ENCODE results near the gene DPH6.
"Not testable (repeated sequence)": the region's sequence is repeated elsewhere in the genome, so short reads cannot be mapped to it uniquely, and the experiment has no call there.

DPH6 gene

GRCh38 chr15:35437157-35437556 lies 108.8 kb downstream of the DPH6 start:
- no peak for DNase-seq (ENCODE audit: low spot score)

- no peak for DNase-seq (ENCODE audit: low spot score)
These were observed 109.5 kb downstream of the DPH6 start for GRCh38 chr15:35436422-35436821.

DNA sequence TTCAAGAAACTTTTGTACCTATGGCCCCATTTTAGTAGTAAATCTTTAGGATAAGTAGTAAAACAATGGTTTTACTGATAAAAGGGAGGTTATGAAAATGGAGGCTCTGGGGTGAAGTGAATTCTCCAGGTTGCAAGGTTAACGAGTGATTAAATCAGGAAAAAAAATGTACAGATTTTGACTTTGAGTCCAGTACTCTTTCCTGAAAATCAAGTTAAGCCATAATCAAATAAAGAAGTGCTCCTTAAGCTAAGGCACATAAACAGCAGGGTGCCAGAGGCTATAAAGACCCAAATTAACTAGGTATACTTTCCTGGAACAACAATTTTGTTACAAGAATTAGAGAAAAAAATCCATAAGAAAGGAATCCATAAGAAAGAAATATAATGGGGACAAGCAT lies 114.7 kb downstream of the DPH6 start:
- DNase-seq (ENCODE audit: low spot score) = no peak

DNA sequence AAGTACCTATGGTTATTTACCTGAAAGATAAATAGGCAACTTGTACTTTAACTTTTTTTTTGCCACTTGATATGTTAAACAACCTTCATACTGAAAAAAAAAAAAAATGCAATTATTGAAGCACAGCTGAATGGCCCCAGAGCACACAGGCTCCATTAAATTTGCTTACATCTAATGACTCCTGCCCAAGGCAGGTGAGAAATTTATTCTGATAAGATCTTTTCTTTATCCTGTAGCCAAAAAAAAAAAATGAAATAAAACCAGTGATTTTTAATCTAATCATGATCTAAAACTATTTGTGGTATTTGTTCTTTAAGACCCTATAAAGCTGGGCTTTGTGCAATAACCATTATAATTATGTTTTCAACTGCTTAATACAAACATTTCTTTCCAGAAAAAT lies 115.7 kb downstream of the DPH6 start:
- no peak for DNase-seq (ENCODE audit: low spot score)

DNA sequence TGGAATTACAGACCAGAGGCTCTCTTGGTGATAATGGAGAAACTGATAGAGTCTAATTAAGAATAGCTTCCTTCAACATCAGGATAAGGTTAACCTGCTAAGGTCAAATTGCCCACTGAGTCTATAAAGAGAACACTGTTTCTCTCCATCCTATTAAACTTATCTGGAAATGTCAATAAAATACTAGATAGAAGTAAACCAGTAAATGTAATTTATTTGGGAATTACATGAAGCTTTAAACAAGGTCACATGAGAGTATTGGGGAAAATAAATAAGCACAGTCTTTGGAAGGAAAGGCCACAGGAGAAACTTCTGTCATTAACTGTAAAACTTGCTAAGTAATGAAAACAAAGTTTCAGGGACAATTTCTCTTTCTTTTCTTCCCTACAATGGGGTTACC lies 118.5 kb downstream of the DPH6 start:
- DNase-seq (ENCODE audit: low spot score) = no peak

GRCh38 chr15:35427091-35427490 lies 118.9 kb downstream of the DPH6 start:
- no peak for DNase-seq (ENCODE audit: low spot score)

DNA sequence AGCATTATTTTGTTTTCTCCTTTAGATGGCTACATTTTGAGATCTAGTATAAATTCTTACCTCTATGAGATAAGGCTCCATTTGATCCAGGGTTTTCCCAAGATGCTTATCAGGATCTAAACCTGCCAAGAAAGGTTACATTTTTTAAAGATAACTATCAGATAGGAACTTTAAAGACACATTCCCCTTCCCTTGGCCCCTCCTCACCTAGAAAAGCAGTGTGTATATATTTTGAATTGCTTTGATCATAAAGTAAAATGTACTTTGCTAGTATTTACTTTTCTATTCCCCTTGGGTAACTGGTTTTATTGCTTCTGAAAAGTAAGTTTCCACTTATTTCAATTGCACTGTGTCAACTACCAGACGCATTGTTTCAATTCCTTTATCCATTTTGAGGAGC lies 135.2 kb downstream of the DPH6 start:
- no peak for DNase-seq (ENCODE audit: low spot score)

DNA sequence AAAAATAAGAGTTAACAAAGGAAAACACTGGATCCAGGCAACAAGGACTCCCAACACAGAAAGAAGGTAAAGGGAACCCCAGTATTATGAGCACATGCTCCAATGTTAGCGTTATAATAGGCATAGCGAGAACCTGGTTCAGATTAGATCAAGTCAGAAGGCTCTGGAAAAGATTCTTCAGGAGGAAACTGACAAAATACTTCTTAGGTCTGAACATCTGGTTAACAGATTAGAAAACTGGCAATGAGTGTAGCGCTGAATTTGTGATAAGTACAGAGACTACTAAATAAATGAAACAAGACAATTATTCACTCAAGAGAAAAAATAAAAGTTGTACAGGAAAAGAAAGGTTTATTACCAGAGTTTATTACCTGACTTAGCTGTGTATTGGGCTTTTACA lies 146.1 kb downstream of the DPH6 start:
- DNase-seq (ENCODE audit: low spot score) = no peak

DNA sequence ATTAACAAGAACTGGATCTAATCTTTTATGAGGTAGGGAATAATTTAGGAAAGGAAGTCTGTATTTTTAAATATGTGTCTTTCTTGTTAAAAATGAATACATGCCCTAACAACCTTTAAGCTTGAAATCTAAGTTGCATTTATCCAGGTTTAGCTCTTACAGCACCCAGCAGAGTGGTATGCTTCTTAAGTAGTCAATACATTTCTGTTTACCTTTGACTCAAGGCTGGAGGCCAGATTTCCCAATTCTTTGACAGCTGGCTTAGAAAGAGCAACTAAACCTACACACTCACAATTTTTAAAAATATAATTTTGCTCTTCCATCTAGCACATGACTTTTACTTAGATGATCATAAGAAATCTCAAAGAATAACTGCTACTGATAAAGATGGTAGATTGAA lies 148.9 kb downstream of the DPH6 start:
- no peak for DNase-seq (ENCODE audit: low spot score)

DNA sequence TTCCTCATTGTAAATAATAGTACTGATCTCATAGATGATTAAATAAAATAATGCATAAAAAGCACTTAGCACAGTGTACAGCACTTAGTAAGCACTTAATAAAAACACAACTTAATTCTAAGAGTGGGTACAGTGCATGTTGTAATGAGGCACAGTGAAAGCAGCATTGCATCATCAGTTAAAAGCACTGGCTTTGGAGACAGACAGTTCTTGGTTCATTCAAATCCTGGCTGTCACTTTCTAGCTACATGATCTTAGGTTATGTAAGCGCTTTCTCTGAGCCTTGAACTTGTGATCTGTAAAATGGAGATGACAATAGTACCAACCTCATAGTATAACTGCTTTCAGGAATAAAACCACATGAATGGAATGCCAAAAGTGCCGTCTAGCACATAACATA lies 151.5 kb downstream of the DPH6 start:
- DNase-seq (ENCODE audit: low spot score) = no peak

DNA sequence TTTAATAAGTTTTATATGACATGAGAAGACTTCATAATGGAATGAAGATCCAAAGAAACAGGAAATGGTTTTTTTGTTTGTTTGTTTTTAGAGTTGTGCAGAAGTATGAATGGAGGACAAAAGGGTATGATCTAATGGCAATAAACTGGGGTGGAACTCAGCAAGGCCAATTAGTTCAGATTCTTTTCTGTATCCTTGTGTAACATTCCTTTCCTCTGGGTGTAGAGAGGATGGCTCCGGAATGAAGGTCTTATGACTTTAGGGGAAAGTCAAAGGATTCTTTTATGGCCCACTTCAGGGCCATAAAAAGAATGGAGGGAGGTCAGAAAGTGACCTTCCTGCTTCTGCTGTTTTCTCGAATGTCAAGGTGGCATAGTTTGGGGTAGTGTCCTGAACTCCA lies 152.6 kb downstream of the DPH6 start:
- DNase-seq (ENCODE audit: low spot score) = no peak

DNA sequence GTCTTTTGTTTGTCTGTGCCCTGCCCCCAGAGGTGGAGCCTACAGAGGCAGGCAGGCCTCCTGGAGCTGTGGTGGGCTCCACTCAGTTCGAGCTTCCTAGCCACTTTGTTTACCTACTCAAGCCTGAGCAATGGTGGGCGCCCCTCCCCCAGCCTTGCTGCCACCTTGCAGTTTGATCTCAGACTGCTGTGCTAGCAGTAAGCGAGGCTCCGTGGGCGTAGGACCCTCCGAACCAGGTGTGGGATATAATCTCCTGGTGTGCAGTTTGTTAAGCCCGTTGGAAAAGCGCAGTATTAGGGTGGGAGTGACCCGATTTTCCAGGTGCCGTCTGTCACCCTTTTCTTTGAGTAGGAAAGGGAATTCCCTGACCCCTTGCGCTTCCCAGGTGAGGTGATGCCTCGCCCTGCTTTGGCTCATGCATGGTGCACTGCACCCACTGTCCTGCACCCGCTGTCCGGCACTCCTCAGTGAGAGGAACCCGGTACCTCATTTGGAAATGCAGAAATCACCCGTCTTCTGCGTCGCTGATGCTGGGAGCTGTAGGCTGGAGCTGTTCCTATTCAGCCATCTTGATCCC lies 154.5 kb downstream of the DPH6 start:
- DNase-seq (ENCODE audit: low spot score) = not testable (repeated sequence)

- no peak for DNase-seq (ENCODE audit: low spot score)
These were observed 162.5 kb downstream of the DPH6 start for GRCh38 chr15:35383506-35383905.

- no peak for DNase-seq (ENCODE audit: low spot score)
These were observed 164.6 kb downstream of the DPH6 start for GRCh38 chr15:35381328-35381727.

- DNase-seq (ENCODE audit: low spot score) = no peak
These were observed 166.0 kb downstream of the DPH6 start for GRCh38 chr15:35379972-35380371.

- DNase-seq (ENCODE audit: low spot score) = not testable (repeated sequence)
These were observed 167.5 kb downstream of the DPH6 start for GRCh38 chr15:35378454-35378853.

DNA sequence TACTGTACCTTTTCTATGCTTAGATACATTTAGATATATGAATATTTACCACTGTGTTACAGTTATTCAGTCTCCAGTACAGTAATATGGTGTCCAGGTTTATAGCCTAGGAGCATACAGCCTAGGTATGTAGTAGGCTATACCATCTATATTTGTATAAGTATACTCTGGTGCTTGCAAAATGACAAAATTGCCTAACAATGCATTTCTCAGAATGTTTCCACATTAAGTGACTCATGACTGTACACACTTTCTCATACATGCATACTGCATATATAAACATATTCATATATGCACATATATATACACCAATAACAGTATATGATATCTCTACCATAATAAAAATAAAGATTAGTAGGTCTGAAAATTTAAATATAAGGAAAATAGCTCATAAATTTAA lies 169.3 kb downstream of the DPH6 start:
- no peak for DNase-seq (ENCODE audit: low spot score)

GRCh38 chr15:35374661-35375060 lies 171.3 kb downstream of the DPH6 start:
- DNase-seq (ENCODE audit: low spot score) = no peak

GRCh38 chr15:35362195-35362829 lies 183.7 kb downstream of the DPH6 start:
- DNase-seq (ENCODE audit: low spot score) = no peak

- no peak for DNase-seq (ENCODE audit: low spot score)
These were observed 187.1 kb downstream of the DPH6 start for GRCh38 chr15:35358824-35359223.

- DNase-seq (ENCODE audit: low spot score) = no peak
These were observed 194.9 kb downstream of the DPH6 start for GRCh38 chr15:35351059-35351458.

DNA sequence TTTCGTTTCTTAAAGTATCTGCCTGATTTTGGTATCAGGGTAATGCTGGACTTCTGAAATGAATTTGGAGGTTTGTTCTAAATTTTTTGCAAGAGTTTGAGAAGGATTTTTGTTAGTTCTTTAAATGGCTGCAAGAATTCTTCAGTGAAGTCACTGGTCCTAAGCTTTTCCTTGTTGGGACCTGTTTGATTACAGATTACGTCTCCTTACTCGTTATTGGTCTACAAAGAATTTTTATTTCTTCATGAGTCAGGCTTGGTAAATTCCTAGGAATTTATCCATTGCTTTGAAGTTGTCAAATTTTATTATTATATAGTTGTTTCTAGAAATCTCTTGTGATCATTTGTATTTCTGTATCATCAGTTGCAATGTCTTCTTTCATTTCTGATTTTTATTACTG lies 196.0 kb downstream of the DPH6 start:
- no peak for DNase-seq (ENCODE audit: low spot score)

DNA sequence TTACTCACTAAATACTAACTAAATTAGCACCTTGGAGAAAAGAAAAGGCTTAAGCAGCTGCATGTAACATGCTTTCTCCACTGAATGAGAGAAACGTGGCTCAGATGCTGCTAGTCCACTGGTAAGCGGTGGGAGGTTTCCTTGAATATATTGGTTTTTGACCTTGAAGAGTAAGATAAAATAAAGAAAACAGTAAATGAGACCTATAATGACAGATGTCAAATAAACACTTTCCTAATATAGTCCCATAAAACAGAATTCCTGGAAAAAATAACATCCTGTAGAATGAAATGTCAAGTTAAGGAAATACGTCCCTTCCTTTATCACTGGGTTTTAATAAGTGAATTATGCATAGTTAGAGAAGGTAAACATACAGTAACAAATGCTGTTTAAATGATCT lies 215.0 kb downstream of the DPH6 start:
- no peak for DNase-seq (ENCODE audit: low spot score)

GRCh38 chr15:35330048-35330695 lies 215.8 kb downstream of the DPH6 start:
- no peak for DNase-seq (ENCODE audit: low spot score)

All from CD4-positive, alpha-beta T cell treated with Interleukin-15 for 4 hours (primary cell).